Endothelial cell of umbilical vein (primary cell): ENCODE results near the gene UVRAG. TPM values are rescaled to one million over a fixed set of nuclear protein-coding genes. Genes with fewer than 3 reads are reported as not detected.
A peak's percentile ranks its signal among the peaks of the same experiment; 100 is the strongest.

Experiments used
- BruUV-seq: library from RNA; stranded (reverse); fragments of 400-500 nt; replicated peaks from 2 replicates; lab custom pipeline; 2021; lab: Mats Ljungman, UMichigan
- CTCF ChIA-PET: fragments of 300-600, 350-600 bp; sonication (Branson Sonifier 250); formaldehyde crosslinking; loops from one replicate; lab custom pipeline; 2021; ENCODE audit warnings: antibody characterized with exemption, inconsistent platforms; lab: Charles Lee
- POLR2A ChIA-PET: fragments of 300-600, 350-600 bp; sonication (Branson Sonifier 250); formaldehyde crosslinking; loops from one replicate; lab custom pipeline; 2021; ENCODE audit warnings: antibody characterized with exemption, inconsistent platforms; lab: Charles Lee
- DNase-seq: peaks from one replicate; pipeline ENCODE4 v3.0.0-alpha.2; 2011; ENCODE audit warnings: low read depth, low spot score
- FAIRE-seq: peaks from 2 replicates; lab custom pipeline; 2011; peaks lifted over from hg19 to GRCh38; lab: Jason Lieb, UNC
- H2AFZ ChIP-seq: 2 replicates; pipeline ENCODE4 v1.6.0; 2012; ENCODE audit warnings: low read depth, low read length, control low read depth, inconsistent platforms
- H3K27ac ChIP-seq: 2 replicates; pipeline ENCODE4 v1.5.1; 2011; ENCODE audit warnings: low read depth, mild to moderate bottlenecking, control low read depth, low read length, moderate library complexity; ENCODE audit not compliant: insufficient read depth
- H3K27me3 ChIP-seq, 2 experiments: 2 replicates each; pipeline versions ENCODE4 v1.6.0 to v1.6.1; 2011; ENCODE audit warnings: low read length in 2 of 2, mixed read lengths in 1 of 2; ENCODE audit not compliant: control insufficient read depth in 2 of 2, insufficient read depth in 2 of 2
- H3K36me3 ChIP-seq, 2 experiments: 2 replicates in 1 of 2; 3 replicates in 1 of 2; pipeline ENCODE4 v1.5.1; 2011; ENCODE audit warnings: low read length in 2 of 2, mild to moderate bottlenecking in 1 of 2, moderate library complexity in 1 of 2; ENCODE audit not compliant: control insufficient read depth in 2 of 2, insufficient read depth in 2 of 2; ENCODE audit errors: extremely low read depth in 1 of 2
- H3K4me1 ChIP-seq: 3 replicates; pipeline ENCODE4 v1.5.1; 2011; ENCODE audit warnings: mild to moderate bottlenecking, low read length; ENCODE audit not compliant: control insufficient read depth, insufficient read depth; ENCODE audit errors: extremely low read depth
- H3K4me2 ChIP-seq: 2 replicates; pipeline ENCODE4 v1.6.1; 2011; ENCODE audit warnings: low read length, control low read depth, mixed read lengths; ENCODE audit not compliant: insufficient read depth
- H3K4me3 ChIP-seq, 3 experiments: fragments of 200-600 bp in 1 of 3; sonication (generic), shearing (Covaris generic) in 1 of 3; replicated peaks in 1 of 3; 2 replicates each; pipeline ENCODE4 v1.5.1; 2011 to 2016; ENCODE audit warnings: control low read depth in 3 of 3, low read length in 3 of 3, mild to moderate bottlenecking in 2 of 3, inconsistent platforms in 1 of 3, low read depth in 1 of 3, moderate library complexity in 1 of 3; ENCODE audit not compliant: insufficient read depth in 1 of 3
- H3K79me2 ChIP-seq: 2 replicates; pipeline ENCODE4 v1.6.0; 2012; ENCODE audit warnings: low read length, inconsistent platforms; ENCODE audit not compliant: control insufficient read depth, insufficient read depth
- H3K9ac ChIP-seq: replicated peaks from 2 replicates; pipeline ENCODE3; 2011; ENCODE audit warnings: low read length, control low read depth; ENCODE audit not compliant: insufficient read depth; ENCODE audit errors: extremely low read depth
- H3K9me1 ChIP-seq: replicated peaks from 3 replicates; pipeline ENCODE4 v1.6.0; 2011; ENCODE audit warnings: mild to moderate bottlenecking, low read length; ENCODE audit not compliant: control insufficient read depth, insufficient read depth; ENCODE audit errors: extremely low read depth
- H3K9me3 ChIP-seq: replicated peaks from 2 replicates; pipeline ENCODE4 v1.5.1; 2012; ENCODE audit warnings: low read length, inconsistent platforms; ENCODE audit not compliant: control insufficient read depth, insufficient read depth
- H4K20me1 ChIP-seq: replicated peaks from 2 replicates; pipeline ENCODE3; 2011; ENCODE audit warnings: mild to moderate bottlenecking, low read length; ENCODE audit not compliant: control insufficient read depth, insufficient read depth; ENCODE audit errors: extremely low read depth
- EZH2 ChIP-seq: IDR thresholded peaks from 2 replicates; pipeline ENCODE4 v1.6.1; 2012; ENCODE audit warnings: borderline replicate concordance, low read depth, mild to moderate bottlenecking, moderate library complexity, low read length, inconsistent platforms; ENCODE audit not compliant: severe bottlenecking
- FOS ChIP-seq: IDR thresholded peaks from 2 replicates; pipeline ENCODE4 v1.6.1; 2011; ENCODE audit warnings: mild to moderate bottlenecking, low read length, moderate library complexity, borderline replicate concordance; ENCODE audit not compliant: insufficient read depth
- GATA2 ChIP-seq: IDR thresholded peaks from 2 replicates; pipeline ENCODE4 v1.7.0; 2011; ENCODE audit warnings: low read depth, mild to moderate bottlenecking, moderate library complexity, mixed read lengths, low read length; ENCODE audit not compliant: insufficient read length, insufficient read depth
- JUN ChIP-seq: IDR thresholded peaks from 2 replicates; pipeline ENCODE4 v1.6.1; 2011; ENCODE audit warnings: borderline replicate concordance, low read depth; ENCODE audit not compliant: insufficient read length, insufficient read depth
- POLR2A ChIP-seq: IDR thresholded peaks from 2 replicates; pipeline ENCODE4 v1.6.1; 2012; ENCODE audit warnings: low read depth, mild to moderate bottlenecking, control low read depth, low read length
- POLR2AphosphoS5 ChIP-seq: IDR thresholded peaks from 2 replicates; pipeline ENCODE4 v1.6.1; 2012; ENCODE audit warnings: low read depth, mild to moderate bottlenecking, control low read depth, low read length, moderate library complexity; ENCODE audit not compliant: insufficient read depth
- dilution Hi-C: fragments of 300-500 bp; cut with MboI; formaldehyde crosslinking; loops from one replicate; pipeline ENCODE4 v1.15.0; 2019; ENCODE audit warnings: low sequenced_read_pairs; ENCODE audit not compliant: extremely low pct_ligation_motif_present
- intact Hi-C: fragments of 100-400 bp; cut with micrococcal nuclease; formaldehyde crosslinking; loops from one replicate; pipeline ENCODE4 v1.10.0; 2022
- polyA plus RNA-seq, 4 experiments: library from polyadenylated mRNA; depleted of rRNA in 3 of 4; stranded (reverse) in 3 of 4; unstranded in 1 of 4; fragments of >200 nt; gene quantifications; 2 replicates each; pipeline versions ENCODE4 v1.2.1 to v1.2.3, GENCODE V29; 2011 to 2012; ENCODE audit warnings: missing spikeins in 1 of 4
- total RNA-seq: library from RNA; stranded (reverse); gene quantifications from 2 replicates; pipeline ENCODE4 v1.2.3, GENCODE V29; 2021
- TF ChIP-seq, protein P1 (sequence below): IDR thresholded peaks from 2 replicates; pipeline ENCODE4 v1.6.1; 2011; ENCODE audit not compliant: insufficient read depth, insufficient read length
- TF ChIP-seq, protein P2 (sequence below), 2 donors: IDR thresholded peaks; 1 replicate in 1 of 2; 2 replicates in 1 of 2; pipeline ENCODE4 v1.5.1; 2011; ENCODE audit warnings: low read length in 2 of 2, mild to moderate bottlenecking in 2 of 2, moderate library complexity in 2 of 2, control low read depth in 1 of 2, inconsistent platforms in 1 of 2, low read depth in 1 of 2; ENCODE audit not compliant: insufficient read depth in 1 of 2; ENCODE audit errors: extremely low read depth in 1 of 2

UVRAG gene
- total and polyA plus RNA-seq, 2 donors (not counting 3 experiments of a cell fraction or from before 2014, with no cell fraction given) = 21.2 to 65.6 TPM

DNA sequence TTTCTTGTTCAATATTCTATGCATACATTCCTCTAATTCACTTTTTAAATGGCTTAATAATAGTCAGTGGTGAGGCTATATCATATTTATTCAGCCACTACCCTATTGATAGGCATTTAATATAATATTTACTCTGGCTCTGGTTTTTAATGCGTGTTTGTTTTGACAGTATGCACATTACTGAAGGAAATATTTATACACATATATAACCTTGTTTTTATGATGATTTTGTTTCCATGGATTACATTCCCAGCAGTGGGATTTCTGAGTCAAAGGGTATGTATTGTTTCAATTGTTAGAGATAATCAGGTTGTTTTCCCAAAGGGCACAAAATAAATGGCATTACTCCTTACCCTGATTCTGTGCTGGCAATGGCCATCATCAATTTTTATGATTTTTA, 105.8 kb downstream of the UVRAG start:
- Histone ChIP-seq H3K79me2 (peaks cover 33% of the 10 kb centered on the region), H3K9ac (no peak overlapping the region), H3K9me1 (peaks cover 4% of the 10 kb centered on the region), H3K9me3 (no peaks in the 10 kb centered on the region), H2AFZ (no peak overlapping the region), H4K20me1 (peaks cover 5% of the 10 kb centered on the region), H3K4me1 (peaks cover 17% of the 10 kb centered on the region), H3K36me3 (peaks cover 0 to 2% of the 10 kb centered on the region in 2 experiments), H3K4me3 (no peak overlapping the region), H3K27ac (no peak overlapping the region), H3K27me3 (no peaks in the 10 kb centered on the region), H3K4me2 (no peak overlapping the region)
- TF ChIP-seq GATA2 (no peak), POLR2AphosphoS5 (no peak), EZH2 (no peak), FOS (no peak), JUN (peak; percentile 23), POLR2A (no peak)
- TF ChIP-seq, protein P1, sequence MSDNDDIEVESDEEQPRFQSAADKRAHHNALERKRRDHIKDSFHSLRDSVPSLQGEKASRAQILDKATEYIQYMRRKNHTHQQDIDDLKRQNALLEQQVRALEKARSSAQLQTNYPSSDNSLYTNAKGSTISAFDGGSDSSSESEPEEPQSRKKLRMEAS = no peak
- TF ChIP-seq, protein P2, sequence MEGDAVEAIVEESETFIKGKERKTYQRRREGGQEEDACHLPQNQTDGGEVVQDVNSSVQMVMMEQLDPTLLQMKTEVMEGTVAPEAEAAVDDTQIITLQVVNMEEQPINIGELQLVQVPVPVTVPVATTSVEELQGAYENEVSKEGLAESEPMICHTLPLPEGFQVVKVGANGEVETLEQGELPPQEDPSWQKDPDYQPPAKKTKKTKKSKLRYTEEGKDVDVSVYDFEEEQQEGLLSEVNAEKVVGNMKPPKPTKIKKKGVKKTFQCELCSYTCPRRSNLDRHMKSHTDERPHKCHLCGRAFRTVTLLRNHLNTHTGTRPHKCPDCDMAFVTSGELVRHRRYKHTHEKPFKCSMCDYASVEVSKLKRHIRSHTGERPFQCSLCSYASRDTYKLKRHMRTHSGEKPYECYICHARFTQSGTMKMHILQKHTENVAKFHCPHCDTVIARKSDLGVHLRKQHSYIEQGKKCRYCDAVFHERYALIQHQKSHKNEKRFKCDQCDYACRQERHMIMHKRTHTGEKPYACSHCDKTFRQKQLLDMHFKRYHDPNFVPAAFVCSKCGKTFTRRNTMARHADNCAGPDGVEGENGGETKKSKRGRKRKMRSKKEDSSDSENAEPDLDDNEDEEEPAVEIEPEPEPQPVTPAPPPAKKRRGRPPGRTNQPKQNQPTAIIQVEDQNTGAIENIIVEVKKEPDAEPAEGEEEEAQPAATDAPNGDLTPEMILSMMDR (IDR thresholded peaks at IDR 0.05; ENCODE audit: extremely low read depth in 1 of 2, insufficient read depth in 1 of 2, low read depth in 1 of 2, low read length in 2 of 2) = no peak
- ChIA-PET CTCF (no interaction called here), POLR2A (interaction anchor here (0.5 kb wide), 1 partner anchor 51 kb away, joined by 3 read pairs; no protein-coding TSS in a partner anchor)
- no TSS peak for BruUV-seq
- dilution Hi-C loops = no loop called here
- intact Hi-C loops = loop anchor here (5.0 kb wide), 1 partner anchor 111 kb away; no protein-coding TSS in a partner anchor
- FAIRE-seq (no peak), DNase-seq (peak; percentile 85)
